ENCODE results near the gene CDAN1.
"Not testable (repeated sequence)": the region's sequence is repeated elsewhere in the genome, so short reads cannot be mapped to it uniquely, and the experiment has no call there.

The CDAN1 gene, protein sequence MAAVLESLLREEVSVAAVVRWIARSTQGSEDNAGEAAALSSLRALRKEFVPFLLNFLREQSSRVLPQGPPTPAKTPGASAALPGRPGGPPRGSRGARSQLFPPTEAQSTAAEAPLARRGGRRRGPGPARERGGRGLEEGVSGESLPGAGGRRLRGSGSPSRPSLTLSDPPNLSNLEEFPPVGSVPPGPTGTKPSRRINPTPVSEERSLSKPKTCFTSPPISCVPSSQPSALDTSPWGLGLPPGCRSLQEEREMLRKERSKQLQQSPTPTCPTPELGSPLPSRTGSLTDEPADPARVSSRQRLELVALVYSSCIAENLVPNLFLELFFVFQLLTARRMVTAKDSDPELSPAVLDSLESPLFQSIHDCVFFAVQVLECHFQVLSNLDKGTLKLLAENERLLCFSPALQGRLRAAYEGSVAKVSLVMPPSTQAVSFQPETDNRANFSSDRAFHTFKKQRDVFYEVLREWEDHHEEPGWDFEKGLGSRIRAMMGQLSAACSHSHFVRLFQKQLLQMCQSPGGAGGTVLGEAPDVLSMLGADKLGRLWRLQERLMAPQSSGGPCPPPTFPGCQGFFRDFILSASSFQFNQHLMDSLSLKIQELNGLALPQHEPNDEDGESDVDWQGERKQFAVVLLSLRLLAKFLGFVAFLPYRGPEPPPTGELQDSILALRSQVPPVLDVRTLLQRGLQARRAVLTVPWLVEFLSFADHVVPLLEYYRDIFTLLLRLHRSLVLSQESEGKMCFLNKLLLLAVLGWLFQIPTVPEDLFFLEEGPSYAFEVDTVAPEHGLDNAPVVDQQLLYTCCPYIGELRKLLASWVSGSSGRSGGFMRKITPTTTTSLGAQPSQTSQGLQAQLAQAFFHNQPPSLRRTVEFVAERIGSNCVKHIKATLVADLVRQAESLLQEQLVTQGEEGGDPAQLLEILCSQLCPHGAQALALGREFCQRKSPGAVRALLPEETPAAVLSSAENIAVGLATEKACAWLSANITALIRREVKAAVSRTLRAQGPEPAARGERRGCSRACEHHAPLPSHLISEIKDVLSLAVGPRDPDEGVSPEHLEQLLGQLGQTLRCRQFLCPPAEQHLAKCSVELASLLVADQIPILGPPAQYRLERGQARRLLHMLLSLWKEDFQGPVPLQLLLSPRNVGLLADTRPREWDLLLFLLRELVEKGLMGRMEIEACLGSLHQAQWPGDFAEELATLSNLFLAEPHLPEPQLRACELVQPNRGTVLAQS
- long read RNA-seq, donor 1, full-length matches to known transcripts, result 12 of 12 reads
- long read RNA-seq, donor 1, partial matches to known transcripts, result 0 of 12 reads
- long read RNA-seq, donor 1, other reads (novel, unspliced or antisense), result 0 of 12 reads
- long read RNA-seq, donor 2, full-length matches to known transcripts, result 5 of 5 reads
- long read RNA-seq, donor 2, partial matches to known transcripts, result 0 of 5 reads
- long read RNA-seq, donor 2, other reads (novel, unspliced or antisense), result 0 of 5 reads
- long read RNA-seq, donor 3, full-length matches to known transcripts, result 10 of 10 reads
- long read RNA-seq, donor 3, partial matches to known transcripts, result 0 of 10 reads
- long read RNA-seq, donor 3, other reads (novel, unspliced or antisense), result 0 of 10 reads
- long read RNA-seq, donor 4, transcript CDAN1-204 (1 exons, 2,076 nt), result major isoform, 9 of 9 reads
- long read RNA-seq, donor 4, partial matches to known transcripts, result 0 of 9 reads
- long read RNA-seq, donor 4, other reads (novel, unspliced or antisense), result 0 of 9 reads
- long read RNA-seq, donor 5, full-length matches to known transcripts, result 11 of 11 reads
- long read RNA-seq, donor 5, partial matches to known transcripts, result 0 of 11 reads
- long read RNA-seq, donor 5, other reads (novel, unspliced or antisense), result 0 of 11 reads
- long read RNA-seq, donor 6, transcript CDAN1-204 (1 exons, 2,076 nt), result major isoform, 7 of 7 reads
- long read RNA-seq, donor 6, partial matches to known transcripts, result 0 of 7 reads
- long read RNA-seq, donor 6, other reads (novel, unspliced or antisense), result 0 of 7 reads
- long read RNA-seq, donor 7, result 0 reads
- long read RNA-seq, donor 8, full-length matches to known transcripts, result 8 of 8 reads
- long read RNA-seq, donor 8, partial matches to known transcripts, result 0 of 8 reads
- long read RNA-seq, donor 8, other reads (novel, unspliced or antisense), result 0 of 8 reads

DNA sequence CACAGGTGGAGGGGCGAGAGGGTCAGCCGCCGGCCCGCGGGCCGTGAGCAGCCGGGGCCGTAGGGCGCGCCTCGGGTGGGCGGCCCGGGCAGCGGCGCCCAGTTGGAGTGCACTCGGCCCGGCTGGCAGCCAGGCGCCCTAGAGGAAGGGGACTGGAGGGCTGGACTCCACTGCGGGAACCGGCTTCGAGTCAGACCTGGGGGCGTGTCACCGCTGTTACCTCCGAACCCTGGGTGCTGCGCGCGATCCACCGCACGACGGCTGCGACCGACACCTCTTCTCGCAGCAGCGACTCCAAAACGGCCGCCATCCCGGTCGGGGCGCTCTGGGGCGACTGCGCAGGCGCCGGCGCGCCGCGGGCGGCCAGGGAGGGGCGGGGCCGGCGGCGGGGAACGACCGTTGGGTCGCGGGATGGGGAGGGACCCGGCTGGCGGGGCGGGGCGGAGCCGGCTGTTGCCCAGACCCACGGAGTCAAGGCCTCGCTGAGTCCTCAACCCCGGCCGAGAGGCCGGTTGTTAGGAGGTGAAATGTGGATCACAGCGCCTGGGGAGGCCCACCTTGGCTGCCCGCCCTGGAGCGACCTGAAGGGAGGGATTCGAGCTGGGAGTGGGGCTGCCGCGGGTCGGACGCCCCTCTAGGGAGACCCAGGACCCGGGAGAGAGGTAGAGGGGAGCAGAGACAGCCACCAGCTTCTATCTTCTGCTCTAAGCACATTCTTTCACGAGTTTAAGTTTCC is at the start of gene CDAN1:
CDAN1 (minus strand) TSS at position 336 of the 736 bp plus-strand sequence; CDS start at position 310, 26 bp downstream.
- DNase-seq, result peak; percentile 93

DNA sequence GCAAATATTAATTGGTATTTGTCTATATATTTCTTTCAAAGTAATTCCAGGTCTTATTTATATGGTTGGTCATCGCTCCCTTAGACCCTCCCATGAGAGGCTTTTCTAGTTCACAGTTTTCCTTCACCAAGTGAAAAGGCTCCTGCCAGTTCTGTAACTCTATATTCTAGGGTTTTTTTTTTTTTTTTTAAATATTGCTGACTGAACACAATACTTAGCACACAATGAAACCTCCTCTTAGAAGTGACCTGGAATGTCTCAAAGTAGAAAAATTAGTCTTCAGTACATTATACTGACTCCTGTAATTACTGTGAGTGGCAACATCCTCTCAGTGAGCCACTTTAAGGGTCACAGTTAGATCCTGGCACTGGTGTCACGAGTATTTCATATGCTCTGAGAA is 48.6 kb upstream of the CDAN1 start:
- DNase-seq, result no peak

DNA sequence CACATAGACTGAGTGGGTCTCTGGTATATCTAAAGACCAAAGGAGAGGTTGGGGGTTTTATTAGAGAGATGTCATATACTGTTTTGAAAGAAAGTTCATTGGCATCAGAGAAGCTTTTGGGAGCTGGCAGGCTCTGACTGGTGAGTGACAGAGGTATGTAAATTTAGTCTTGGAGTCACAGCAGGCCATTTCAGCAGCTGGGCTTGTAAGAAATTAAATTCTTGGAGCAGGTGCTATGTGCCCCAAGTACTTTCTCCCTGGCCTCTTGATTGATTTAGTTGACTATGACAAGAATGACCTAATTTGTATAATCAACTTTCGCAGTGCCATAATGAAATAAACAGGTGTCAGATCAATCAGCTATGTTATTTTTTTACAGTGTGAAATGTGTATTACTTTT is 47.8 kb upstream of the CDAN1 start:
- no peak for DNase-seq

DNA sequence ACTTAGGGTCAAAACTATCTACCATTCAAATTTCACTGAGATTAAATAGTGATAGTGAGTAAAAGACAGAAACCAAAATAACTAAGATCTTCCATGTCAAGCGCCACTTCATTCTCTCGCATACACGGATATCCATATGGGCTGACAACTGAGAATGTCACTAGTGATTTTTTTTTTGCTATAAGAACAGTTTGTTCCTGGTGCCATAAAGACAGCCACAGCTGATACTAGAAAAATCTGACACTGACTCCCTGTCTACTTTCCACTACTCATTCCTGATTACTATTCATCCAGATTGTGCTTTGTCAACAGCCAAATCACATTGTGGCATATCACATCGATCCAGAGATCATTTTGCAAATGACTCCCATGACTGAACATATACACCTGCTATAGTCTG is 45.8 kb upstream of the CDAN1 start:
- no peak for DNase-seq

DNA sequence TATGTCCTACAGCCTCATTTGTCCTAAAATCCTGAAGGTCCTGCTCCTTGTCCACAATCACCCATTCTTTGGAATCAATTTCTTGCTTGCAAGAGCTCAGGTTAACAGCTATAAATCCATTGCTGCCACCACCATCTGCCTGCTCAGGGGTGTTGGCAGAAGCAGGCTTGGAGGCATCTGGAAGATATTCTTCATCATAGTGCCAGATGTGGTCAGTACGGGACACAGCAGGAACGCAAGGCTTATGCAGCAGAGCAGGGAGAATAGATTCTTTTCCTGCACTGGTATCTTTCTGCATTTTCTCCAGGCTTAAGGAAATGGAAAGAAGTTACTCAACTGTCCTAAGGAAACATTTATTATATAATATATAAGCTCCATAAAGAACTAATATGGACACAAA is 38.5 kb upstream of the CDAN1 start:
- no peak for DNase-seq

DNA sequence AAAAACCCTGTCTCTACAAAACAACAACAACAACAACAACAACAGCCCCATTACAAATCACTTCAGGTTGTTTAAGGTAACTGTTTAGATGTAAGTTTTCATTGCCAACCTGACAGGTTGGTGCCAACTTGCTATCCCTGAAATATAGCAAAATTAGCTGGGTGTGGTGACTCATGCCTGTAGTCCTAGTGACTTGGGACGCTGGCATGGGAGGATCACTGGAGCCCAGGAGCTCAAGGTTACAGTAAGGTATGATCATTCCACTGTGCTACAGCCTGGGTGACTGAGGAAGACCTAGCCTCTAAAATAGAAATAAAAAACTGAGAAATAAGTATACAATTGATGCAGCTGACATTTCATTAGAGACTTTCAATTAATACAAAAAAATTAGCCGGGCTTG is 36.0 kb upstream of the CDAN1 start:
- DNase-seq, result no peak

DNA sequence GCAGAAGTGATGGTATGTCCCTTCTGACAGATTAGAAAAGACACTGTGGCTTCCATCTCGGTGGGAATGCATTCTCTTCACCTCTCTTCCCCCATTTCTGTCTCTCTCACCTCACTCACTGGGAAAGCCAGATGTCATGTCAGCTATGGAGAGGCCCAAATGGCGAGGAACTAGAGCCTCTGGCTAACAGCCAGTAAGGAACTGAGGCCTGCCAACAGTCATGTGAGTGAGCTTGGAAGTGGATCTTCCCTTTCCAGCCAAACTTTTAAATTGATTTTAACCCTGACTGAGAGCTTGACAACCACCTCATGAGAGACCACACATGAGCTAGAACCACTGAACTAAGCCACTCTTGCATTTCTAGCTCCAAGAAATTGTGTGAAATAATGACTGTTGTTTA is 35.2 kb upstream of the CDAN1 start:
- DNase-seq, result no peak

DNA sequence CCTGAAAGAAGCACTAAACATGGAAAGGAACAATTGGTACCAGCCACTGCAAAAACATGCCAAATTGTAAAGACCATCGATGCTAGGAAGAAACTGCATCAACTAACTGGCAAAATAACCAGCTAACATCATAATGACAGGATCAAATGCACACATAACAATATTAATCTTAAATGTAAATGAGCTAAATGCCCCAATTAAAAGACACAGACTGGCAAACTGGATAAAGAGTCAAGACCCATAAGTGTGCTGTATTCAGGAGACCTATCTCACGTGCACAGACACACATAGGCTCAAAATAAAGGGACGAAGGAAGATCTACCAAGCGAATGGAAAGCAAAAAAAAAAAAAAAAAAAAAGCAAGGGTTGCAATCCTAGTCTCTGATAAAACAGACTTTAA is 29.2 kb upstream of the CDAN1 start:
- not testable (repeated sequence) for DNase-seq

DNA sequence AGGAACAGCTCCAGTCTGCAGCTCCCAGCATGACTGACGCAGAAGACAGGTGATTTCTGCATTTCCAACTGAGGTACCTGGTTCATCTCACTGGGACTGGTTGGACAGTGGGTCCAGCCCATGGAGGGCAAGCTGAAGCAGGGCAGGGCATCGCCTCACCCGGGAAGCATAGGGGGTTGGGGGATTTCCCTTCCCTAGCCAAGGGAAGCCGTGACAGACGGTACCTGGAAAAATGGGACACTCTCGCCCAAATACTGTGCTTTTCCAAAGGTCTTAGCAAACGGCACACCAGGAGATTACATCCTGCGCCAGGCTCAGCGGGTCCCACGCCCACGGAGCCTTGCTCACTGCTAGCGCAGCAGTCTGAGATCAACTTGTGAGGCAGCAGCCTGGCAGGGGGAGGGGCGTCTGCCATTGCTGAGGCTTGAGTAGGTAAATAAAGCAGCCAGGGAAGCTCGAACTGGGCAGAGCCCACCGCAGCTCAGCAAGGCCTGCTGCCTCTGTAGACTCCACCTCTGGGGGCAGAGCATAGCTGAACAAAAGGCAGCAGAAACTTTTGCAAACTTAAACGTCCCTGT is 27.3 kb upstream of the CDAN1 start:
- not testable (repeated sequence) for DNase-seq

DNA sequence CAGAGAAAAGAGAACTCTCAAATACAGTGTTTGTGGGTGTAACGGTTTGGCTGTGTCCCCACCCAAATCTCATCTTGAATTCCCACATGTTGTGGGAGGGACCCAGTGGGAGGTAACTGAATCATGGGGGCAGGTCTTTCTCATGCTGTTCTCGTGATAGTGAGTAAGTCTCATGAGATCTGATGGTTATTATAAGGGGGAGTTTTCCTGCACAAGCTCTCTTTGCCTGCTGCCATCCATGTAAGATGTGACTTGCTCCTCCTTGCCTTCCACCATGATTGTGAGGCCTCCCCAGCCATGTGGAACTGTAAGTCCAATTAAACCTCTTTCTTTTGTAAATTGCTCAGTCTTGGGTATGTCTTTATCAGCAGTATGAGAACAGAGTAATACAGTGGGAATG is 24.9 kb upstream of the CDAN1 start:
- DNase-seq, result not testable (repeated sequence)

DNA sequence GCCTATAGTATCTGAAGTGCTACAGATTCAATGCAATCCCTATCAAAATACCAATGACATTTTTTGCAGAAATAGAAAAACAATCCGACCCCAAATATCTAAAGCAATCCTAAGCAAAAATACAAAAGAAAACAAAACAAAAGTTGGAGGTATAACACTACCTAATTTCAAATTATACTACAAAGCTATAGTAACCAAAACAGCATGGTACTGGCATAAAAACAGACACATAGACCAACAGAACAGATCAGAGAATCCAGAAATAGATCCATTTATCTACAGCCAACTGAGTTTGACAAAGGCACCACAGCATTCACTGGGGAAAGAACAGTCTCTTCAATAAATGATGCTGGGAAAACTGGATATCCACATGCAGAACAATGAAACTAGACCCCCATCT is 23.8 kb upstream of the CDAN1 start:
- DNase-seq, result no peak

DNA sequence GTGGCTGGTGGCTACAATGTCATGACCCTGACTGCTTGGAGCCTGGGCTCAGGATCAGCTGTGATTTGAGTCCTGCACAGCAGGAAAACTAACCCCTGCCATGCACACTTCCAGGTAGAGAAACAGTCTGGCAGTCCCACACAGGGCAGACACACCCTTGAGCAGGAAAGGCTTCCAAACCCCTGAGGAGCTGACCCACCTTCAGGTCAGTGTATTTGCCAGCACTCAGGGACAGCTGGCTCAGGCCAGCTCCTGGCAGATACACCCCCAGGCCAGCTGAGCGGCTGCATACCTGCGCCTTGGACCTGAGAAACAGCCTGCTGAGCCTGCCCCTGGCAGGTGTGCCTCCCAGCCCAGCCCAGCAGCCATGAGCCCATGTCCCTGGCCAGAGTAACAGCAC is 22.2 kb upstream of the CDAN1 start:
- DNase-seq, result no peak

DNA sequence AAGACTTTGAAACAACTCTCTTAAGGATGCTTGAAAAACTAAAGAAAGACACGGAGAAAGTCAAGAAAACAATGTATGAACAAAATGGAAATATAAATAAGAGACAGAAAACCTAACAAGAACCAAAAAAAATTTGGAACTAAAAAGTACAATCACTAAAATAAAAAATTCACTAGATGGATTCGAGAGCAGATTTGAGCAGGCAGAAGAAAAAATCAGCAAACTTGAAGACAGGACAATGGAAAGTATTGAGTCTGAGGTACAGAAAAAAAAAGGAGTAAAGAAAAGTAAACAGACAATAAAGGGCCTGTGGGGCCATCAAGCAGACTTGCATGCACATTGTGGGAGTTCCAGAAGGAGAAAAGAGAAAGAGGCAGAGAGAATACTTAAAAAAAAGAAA is 13.4 kb upstream of the CDAN1 start:
- DNase-seq, result no peak

DNA sequence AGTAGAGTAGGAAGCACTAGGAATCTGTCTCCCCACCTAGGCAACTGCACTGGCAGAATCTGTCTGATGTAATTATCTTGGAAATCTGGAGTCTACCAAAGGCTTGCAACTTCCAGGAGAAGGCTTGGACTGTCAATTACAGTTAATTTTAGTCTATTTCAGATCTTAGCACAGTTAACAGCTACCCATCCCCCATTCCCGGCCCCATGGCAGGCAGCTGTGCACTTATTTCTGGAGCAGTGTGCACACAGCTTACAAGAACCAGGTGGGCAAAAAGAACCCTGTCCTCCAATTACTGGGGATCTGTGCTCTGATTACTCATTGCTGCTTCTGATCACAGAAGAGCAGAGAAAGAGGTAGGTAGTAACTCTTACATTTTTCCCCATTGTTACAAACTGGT is 12.3 kb upstream of the CDAN1 start:
- no peak for DNase-seq

DNA sequence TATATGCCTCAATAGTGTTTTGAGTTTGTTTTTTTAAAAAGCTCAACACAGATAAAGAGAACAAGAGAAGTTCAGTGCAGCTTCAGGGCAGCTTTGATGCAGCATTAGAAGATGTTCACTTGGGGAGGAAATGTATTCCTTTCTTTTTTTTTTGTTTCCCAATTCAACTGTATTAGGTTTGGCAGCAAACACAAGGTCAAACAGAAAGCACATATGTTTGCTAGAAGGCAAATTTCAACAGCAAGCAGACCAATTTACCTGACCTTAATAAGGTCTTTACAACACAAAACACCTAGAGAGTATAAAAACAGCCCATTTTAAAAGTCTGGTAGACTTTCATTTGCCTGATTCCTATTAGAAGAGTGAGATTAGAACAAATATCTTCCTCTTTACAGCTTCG is 7.3 kb upstream of the CDAN1 start:
- DNase-seq, result no peak

DNA sequence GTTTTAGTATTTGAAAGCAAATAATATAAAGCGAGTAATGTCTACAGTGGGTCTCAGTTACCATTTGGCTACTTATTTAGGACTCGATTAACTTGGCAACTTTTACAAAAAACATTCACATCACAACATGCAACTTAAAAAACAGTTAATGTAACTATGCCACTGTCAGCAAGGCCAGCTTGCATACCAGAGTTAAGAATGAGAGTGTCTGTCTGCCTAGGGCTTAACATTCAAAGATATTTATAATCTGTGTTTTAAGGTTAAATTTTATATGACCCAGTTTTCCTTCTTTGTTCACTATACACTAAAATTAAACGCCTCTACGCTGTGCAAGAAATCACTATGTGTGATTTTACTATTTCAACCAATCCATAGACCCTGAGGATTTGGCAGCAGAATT is 5.2 kb upstream of the CDAN1 start:
- DNase-seq, result no peak

DNA sequence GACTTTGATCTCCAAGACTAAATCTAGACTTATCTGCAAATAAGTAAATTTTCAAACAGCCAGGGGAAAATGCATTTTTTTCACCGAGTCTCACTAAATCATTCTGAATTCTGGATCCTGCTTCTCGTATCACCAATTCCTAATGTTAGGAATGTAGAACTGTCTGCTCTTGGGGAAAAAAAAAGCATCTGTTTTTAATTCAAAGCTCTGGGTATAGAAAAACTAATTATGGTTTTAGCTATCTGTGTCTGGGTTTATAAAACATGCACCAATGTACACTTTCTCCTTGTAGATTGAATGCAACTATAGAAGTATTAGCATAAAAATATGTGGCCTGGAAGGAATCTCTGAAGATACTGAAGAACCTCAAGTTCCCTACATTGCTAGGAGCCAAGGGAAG is 4.8 kb upstream of the CDAN1 start:
- no peak for DNase-seq

DNA sequence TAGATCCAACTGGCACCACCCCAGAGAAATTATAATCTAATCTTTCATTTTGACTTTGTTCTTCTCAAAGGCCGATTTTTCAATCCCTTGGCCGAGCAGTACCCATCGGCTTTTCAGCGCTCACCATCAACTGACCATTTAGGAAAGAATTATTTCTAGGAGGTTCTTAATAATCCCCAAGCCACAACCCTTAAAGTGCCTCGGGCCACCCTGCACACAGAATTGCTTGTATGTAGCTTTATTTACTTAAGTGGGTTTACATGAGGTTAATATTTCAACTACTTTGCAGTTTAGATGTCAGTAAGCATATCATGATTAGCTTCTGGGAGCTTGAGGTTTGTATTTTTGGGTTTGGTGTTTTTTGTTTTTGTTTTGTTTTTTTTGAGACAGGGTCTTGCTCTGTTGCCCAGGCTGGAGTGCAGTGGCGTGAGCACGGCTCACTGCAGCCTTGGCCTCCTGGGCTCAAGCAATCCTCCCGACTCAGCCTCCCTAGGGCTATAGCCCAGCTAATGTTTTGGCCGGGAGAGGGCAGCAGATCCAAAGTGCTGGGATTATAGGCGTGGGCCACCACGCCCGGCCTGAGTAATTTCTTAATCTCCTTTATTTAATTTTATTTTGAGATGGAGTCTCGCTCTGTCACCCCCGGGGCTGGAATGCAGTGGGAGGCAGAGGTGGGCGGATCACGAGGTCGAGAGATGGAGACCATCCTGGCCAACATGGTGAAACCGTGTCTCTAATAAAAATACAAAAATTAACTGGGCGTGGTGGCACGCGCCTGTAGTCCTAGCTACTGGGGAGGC is 801 bp upstream of the CDAN1 start:
- no peak for DNase-seq
